Mammary epithelial cell (primary cell): Measurements from ENCODE around the gene DAPK3.

Experiments
- CTCF ChIP-seq, 2 donors: IDR thresholded peaks in 1 of 2; conservative IDR thresholded peaks in 1 of 2; 2 replicates each; pipeline ENCODE4 v1.5.1; 2011 to 2012; ENCODE audit warnings: inconsistent platforms in 2 of 2, low read length in 2 of 2, mild to moderate bottlenecking in 2 of 2, control low read depth in 1 of 2, low read depth in 1 of 2; ENCODE audit not compliant: insufficient read depth in 1 of 2; ENCODE audit errors: extremely low read depth in 1 of 2
- EZH2 ChIP-seq: IDR thresholded peaks from 2 replicates; pipeline ENCODE4 v1.6.1; 2012; ENCODE audit warnings: low read length, inconsistent platforms, borderline replicate concordance

- TF ChIP-seq CTCF (conservative IDR thresholded peaks at IDR 0.05 in 1 of 2, IDR thresholded peaks at IDR 0.05 in 1 of 2; ENCODE audit: extremely low read depth in 1 of 2, insufficient read depth in 1 of 2, low read depth in 1 of 2, low read length in 2 of 2) (no peak), EZH2 (no peak)
Measured at GRCh38 chr19:3990815-3991117, 19.9 kb upstream of the DAPK3 start.
